CMK (cell line): ENCODE results near the gene PCDHGC5.

ENCODE experiments used
- DNase-seq: peaks from one replicate; pipeline ENCODE4 v3.0.0-alpha.2; 2010; ENCODE audit warnings: low read depth

Gene PCDHGC5

GRCh38 chr5:141533897-141534296 lies 45.0 kb downstream of the PCDHGC5 start:
- no peak for DNase-seq

- no peak for DNase-seq
Measured at GRCh38 chr5:141534492-141535213, 45.8 kb downstream of the PCDHGC5 start.
